Measurements from ENCODE around the gene RHO.
"Not testable (repeated sequence)": the region's sequence is repeated elsewhere in the genome, so short reads cannot be mapped to it uniquely, and the experiment has no call there.

Gene RHO

DNA sequence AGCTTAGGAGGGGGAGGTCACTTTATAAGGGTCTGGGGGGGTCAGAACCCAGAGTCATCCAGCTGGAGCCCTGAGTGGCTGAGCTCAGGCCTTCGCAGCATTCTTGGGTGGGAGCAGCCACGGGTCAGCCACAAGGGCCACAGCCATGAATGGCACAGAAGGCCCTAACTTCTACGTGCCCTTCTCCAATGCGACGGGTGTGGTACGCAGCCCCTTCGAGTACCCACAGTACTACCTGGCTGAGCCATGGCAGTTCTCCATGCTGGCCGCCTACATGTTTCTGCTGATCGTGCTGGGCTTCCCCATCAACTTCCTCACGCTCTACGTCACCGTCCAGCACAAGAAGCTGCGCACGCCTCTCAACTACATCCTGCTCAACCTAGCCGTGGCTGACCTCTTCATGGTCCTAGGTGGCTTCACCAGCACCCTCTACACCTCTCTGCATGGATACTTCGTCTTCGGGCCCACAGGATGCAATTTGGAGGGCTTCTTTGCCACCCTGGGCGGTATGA lies at the start of gene RHO:
TSS of gene RHO (plus strand) at position 51 of the 512 bp plus-strand sequence. CDS start at position 146, 95 bp downstream.
- DNase-seq (ENCODE audit: extremely low read depth in 1 of 2, low read depth in 1 of 2): no peak

DNA sequence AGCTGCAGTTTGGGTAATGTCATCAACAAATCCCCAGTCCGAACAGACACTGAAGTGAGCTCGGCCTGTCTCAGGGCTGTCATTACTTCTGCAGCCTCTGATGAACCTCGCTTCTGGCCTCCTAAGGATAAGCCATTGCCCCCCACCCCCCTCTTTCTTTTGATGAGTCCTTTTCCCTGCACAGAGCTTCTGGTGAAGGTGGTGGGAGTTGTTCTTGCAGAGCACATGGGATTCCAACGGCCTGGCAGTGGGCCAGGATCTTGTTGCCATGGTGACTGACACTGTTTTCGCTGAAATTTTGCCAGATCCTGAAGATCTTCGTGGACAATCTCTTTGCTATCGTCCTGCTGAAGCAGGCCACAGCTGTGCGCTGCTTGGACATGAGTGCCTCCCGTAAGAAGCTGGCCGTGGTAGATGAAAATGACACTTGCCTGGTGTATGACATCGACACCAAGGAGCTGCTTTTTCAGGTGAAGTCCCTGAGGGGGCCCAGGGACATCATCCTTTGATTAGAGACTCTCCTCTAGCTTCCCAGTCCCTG lies 47.1 kb upstream of the RHO start:
- not testable (repeated sequence) for DNase-seq (ENCODE audit: extremely low read depth in 1 of 2, low read depth in 1 of 2)

GRCh38 chr3:129481766-129482332 lies 46.6 kb upstream of the RHO start:
- DNase-seq (ENCODE audit: extremely low read depth in 1 of 2, low read depth in 1 of 2): no peak

DNA sequence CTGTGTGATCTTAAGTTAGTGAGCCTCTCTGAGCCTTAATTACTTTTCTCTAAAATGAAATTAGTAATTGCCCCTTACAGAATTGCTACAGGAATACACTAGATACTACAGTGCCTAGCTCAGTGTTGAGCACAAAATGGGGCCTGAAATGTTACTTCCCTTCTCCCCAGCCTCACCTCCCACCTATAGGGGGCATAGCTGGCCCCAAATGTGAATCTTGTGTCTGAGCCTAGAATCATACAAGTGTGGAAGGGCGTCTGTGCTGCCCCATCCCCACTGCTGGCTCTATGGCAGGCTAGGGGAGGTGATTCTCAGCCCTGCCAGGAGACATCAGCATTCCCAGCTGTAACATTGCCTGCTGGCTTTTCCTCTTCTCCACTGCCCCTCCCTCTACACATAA lies 45.7 kb upstream of the RHO start:
- no peak for DNase-seq (ENCODE audit: extremely low read depth in 1 of 2, low read depth in 1 of 2)

DNA sequence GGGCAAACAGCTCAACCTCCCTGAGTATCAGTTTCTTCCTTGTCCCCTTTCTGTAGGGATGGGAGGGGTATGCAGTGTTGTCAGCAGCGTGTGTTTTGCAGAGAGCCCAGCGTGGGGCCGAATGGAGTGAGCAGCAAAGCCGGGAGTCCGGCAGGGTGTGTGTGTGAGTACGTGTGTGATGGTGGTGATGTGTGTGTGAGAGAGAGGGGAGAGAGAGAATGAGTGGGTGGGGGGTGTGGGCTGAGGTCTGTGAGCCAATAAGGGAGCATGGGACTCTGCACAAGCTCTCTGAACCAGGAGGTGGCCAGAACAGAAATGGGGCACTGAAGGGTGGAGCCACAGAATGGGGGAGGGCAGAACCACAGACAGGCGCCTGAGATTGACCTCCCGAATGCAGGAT lies 44.6 kb upstream of the RHO start:
- no peak for DNase-seq (ENCODE audit: extremely low read depth in 1 of 2, low read depth in 1 of 2)

- DNase-seq (ENCODE audit: extremely low read depth in 1 of 2, low read depth in 1 of 2): not testable (repeated sequence)
Measured at GRCh38 chr3:129485146-129485545, 43.3 kb upstream of the RHO start.

GRCh38 chr3:129485721-129486663 lies 42.4 kb upstream of the RHO start:
- DNase-seq (ENCODE audit: extremely low read depth in 1 of 2, low read depth in 1 of 2): no peak

DNA sequence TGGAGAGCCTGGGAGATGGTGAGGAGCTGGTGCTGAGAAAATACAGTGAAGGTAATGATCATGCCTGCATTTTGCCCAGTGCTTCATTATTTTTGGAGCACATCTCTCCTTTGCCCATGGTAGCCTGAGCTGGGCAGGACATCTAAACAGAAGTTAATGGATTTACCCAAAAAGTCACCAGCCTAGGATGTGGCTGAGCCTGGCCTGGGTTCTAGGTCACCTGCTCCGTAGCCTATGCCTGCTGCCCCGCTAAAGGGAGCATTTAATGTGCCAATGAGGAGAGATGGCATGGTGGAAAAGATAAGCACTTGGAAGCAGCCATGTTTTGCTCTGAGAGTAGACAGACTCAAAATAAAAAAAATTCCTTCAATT lies 41.8 kb upstream of the RHO start:
- no peak for DNase-seq (ENCODE audit: extremely low read depth in 1 of 2, low read depth in 1 of 2)

- no peak for DNase-seq (ENCODE audit: extremely low read depth in 1 of 2, low read depth in 1 of 2)
Measured at GRCh38 chr3:129487183-129487867, 41.1 kb upstream of the RHO start.

DNA sequence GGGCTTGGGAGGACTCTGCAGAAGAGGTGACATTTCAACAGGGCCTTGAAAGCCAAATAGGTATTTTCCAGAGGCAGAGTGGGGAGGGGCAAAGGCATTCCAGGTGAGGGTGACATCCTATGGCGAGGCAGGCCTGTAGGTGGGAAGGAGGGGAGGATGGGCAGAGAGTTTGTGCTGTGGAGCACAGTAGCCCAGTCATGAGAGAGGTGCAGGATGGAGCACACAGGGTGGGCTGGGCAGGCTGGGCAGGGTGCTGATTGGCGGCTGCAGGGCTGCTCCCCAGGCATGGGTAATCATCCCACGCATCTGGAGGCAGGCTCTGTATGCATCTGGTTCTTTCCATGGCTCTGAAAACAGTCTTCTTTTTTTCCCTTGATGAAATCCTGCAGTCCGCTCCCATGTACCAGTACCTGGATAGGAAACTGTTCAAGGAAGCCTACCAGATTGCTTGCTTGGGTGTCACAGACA lies 40.5 kb upstream of the RHO start:
- DNase-seq (ENCODE audit: extremely low read depth in 1 of 2, low read depth in 1 of 2): not testable (repeated sequence)

GRCh38 chr3:129489258-129489657 lies 39.2 kb upstream of the RHO start:
- not testable (repeated sequence) for DNase-seq (ENCODE audit: extremely low read depth in 1 of 2, low read depth in 1 of 2)

GRCh38 chr3:129490273-129490675 lies 38.2 kb upstream of the RHO start:
- DNase-seq (ENCODE audit: extremely low read depth in 1 of 2, low read depth in 1 of 2): peak in 1 of 2 donors; percentile 14

DNA sequence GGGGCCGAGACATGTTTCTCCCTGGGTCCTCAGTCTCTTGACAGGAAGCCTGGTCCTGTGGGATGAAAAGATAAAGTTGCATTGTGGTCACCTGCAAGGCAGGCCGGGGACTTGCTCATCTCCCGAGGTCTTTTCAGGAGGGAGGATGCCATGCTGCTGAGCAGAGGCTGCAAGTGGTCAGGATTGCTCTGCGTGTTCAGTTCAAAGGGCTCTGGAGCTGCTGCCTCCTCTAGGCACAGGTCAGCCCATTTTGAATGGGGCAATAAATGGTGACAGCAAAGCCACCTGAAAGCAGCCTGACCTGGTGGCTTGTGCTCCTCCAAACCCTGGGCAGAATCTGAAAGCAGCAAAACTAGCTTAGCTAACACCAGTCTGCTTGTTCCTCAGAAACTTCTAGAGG lies 37.4 kb upstream of the RHO start:
- not testable (repeated sequence) for DNase-seq (ENCODE audit: extremely low read depth in 1 of 2, low read depth in 1 of 2)

DNA sequence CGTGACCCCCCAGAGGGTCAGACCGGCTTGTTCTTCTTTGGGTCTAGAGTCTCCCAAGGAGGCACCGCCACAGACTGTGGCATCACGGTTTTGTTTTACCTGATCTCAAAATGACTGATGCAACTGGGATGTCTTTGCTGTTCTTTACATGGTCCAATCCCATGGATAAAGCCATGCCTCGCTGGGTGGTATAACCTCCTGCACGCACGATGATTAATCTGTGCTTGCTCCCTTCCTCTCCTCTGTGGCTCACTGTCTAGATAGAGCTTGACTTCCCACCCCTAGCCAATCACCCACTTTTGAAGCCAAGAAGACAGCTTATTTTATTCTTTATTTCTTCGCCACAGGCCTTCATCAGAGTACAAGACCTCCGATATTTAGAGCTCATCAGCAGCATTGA lies 36.6 kb upstream of the RHO start:
- DNase-seq (ENCODE audit: extremely low read depth in 1 of 2, low read depth in 1 of 2): no peak

DNA sequence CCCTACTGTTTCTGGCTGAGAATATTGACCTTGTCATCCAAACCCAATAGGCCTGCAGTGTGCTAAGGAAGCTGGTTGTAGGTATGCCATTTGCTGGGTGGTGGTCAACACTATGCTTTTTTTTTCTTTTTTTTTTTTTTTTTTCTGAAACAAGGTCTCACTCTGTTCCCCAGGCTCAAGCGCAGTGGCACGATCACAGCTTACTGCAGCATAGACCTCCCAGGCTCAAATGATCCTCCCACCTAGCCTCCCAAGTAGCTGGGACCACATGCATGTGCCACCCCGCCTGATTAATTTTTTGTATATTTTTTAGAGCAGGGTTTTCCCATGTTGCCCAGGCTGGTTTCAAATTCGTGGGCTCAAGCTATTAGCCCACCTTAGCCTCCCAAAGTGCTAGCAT lies 35.7 kb upstream of the RHO start:
- DNase-seq (ENCODE audit: extremely low read depth in 1 of 2, low read depth in 1 of 2): no peak

- no peak for DNase-seq (ENCODE audit: extremely low read depth in 1 of 2, low read depth in 1 of 2)
Measured at GRCh38 chr3:129493206-129493605, 35.2 kb upstream of the RHO start.

DNA sequence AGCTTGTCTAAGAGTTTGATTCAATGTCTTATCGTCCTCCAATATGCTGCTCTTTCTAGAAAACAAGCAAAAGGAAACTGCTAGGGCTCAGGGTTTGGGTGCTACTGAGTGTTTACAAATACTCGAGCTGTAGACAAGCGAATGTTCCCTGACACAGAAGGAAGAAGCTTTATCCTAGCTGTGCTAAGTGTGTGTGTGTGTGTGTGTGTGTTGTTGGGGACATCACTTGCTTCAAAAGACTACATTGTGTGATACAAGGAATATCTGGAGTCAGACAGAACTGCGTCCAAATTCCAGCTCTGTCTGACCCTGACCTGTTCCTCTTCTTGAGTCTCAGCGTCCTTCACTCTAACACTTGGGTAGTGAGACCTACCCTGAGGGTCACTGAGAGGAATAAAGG lies 33.9 kb upstream of the RHO start:
- not testable (repeated sequence) for DNase-seq (ENCODE audit: extremely low read depth in 1 of 2, low read depth in 1 of 2)

DNA sequence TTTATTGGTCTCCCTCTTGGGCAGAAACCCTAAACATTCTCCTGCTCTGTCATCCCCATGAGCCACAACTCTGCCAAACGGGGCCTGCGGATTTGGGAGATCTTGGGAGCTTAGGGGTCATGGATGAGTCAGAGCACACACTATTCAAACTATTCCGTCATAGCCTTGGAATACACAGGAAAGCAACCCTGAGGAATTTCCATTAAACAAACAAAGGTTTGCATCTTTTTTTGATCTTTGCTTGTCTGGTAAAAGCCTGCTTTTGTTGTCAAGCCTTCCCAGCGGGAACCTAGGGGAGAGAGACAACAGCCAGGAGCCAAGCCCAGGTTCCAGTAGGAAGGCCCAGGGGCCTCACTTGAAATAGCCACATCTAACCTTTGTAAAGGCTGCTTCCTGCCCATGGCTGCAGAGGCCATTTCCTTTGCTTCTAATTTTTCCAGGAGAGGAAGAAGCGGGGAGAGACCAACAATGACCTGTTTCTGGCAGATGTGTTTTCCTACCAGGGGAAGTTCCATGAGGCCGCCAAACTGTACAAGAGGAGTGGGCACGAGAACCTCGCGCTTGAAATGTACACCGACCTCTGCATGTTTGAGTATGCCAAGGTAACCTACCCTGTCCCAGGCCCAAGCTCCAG lies 33.3 kb upstream of the RHO start:
- DNase-seq (ENCODE audit: extremely low read depth in 1 of 2, low read depth in 1 of 2): not testable (repeated sequence)

- DNase-seq (ENCODE audit: extremely low read depth in 1 of 2, low read depth in 1 of 2): not testable (repeated sequence)
Measured at GRCh38 chr3:129497876-129498275, 30.6 kb upstream of the RHO start.

Data from stimulated activated CD8-positive, alpha-beta memory T cell treated with anti-CD3 and anti-CD28 coated beads, Interleukin-7, amount 100 ng/mL, for 48 hours (primary cell).